ENCODE data around the gene GRM7.

- TF ChIP-seq CTCF (IDR thresholded peaks at IDR 0.05; ENCODE audit: insufficient read depth, low read length): no peak
- no peak for TF ChIP-seq POLR2AphosphoS5 (IDR thresholded peaks at IDR 0.05; ENCODE audit: low read depth)
- no peak for TF ChIP-seq REST (IDR thresholded peaks at IDR 0.05; ENCODE audit: insufficient replicate concordance, low read depth)
- TF ChIP-seq SPI1 (IDR thresholded peaks at IDR 0.05; ENCODE audit: borderline replicate concordance, low read depth): no peak
These were observed 111.0 kb downstream of the GRM7 start for GRCh38 chr3:6971933-6972332.

Data from HL-60 (cell line).